H1 (cell line): ENCODE measurements around the gene C6orf62. TPM values are rescaled to one million over a fixed set of nuclear protein-coding genes. Genes with fewer than 3 reads are reported as not detected.

Source experiments
- CTCF ChIA-PET: fragments of 300-600 bp; sonication (Branson Sonifier 250); formaldehyde crosslinking; loops from one replicate; lab custom pipeline; 2021; ENCODE audit not compliant: partially characterized antibody; lab: Charles Lee
- POLR2A ChIA-PET: fragments of 300-600 bp; sonication (Branson Sonifier 250); formaldehyde crosslinking; loops from one replicate; lab custom pipeline; 2021; ENCODE audit warnings: inconsistent platforms; ENCODE audit not compliant: partially characterized antibody; lab: Charles Lee
- DNase-seq, 2 experiments: peaks; one replicate each; pipeline versions ENCODE4 v3.0.0 to v3.0.0-alpha.2; 2010 to 2022; ENCODE audit warnings: low spot score in 2 of 2, low read depth in 1 of 2, mixed read lengths in 1 of 2
- FAIRE-seq: peaks from 2 replicates; lab custom pipeline; 2011; peaks lifted over from hg19 to GRCh38; lab: Jason Lieb, UNC
- H2AFZ ChIP-seq: 2 replicates; pipeline ENCODE4 v1.8.1; 2012; ENCODE audit warnings: low read length, inconsistent platforms
- H2AK5ac ChIP-seq: 2 replicates; pipeline ENCODE4 v1.6.1; 2013; ENCODE audit warnings: low read depth, low read length
- H2BK120ac ChIP-seq: replicated peaks from 2 replicates; pipeline ENCODE3; 2013; ENCODE audit warnings: low read depth, low read length, inconsistent platforms
- H2BK12ac ChIP-seq: 2 replicates; pipeline ENCODE4 v1.6.1; 2013; ENCODE audit warnings: low read depth, low read length
- H2BK15ac ChIP-seq: 2 replicates; pipeline ENCODE4 v1.6.1; 2013; ENCODE audit warnings: low read length
- H2BK20ac ChIP-seq: 2 replicates; pipeline ENCODE4 v1.6.1; 2013; ENCODE audit warnings: low read length
- H2BK5ac ChIP-seq: 2 replicates; pipeline ENCODE4 v1.6.1; 2013; ENCODE audit warnings: low read depth, low read length
- H3K14ac ChIP-seq: 2 replicates; pipeline ENCODE4 v1.6.1; 2013; ENCODE audit warnings: inconsistent platforms; ENCODE audit not compliant: insufficient read length
- H3K18ac ChIP-seq: 2 replicates; pipeline ENCODE4 v1.6.1; 2013; ENCODE audit warnings: low read length; ENCODE audit errors: extremely low read depth
- H3K23ac ChIP-seq: 2 replicates; pipeline ENCODE4 v1.6.1; 2013; ENCODE audit warnings: inconsistent platforms; ENCODE audit not compliant: insufficient read length
- H3K23me2 ChIP-seq: 2 replicates; pipeline ENCODE4 v1.6.1; 2013; ENCODE audit warnings: low read depth, low read length
- H3K27ac ChIP-seq: 2 replicates; pipeline ENCODE4 v1.6.1; 2011; ENCODE audit warnings: low read depth, low read length, inconsistent platforms
- H3K27me3 ChIP-seq, 4 experiments: replicated peaks in 1 of 4; 1 replicate in 1 of 4; 2 replicates in 3 of 4; pipeline versions ENCODE4 v1.6.1 to v1.8.1; 2011 to 2013; ENCODE audit warnings: low read length in 3 of 4, mild to moderate bottlenecking in 3 of 4, inconsistent platforms in 2 of 4, mixed read lengths in 2 of 4, moderate library complexity in 1 of 4; ENCODE audit not compliant: control insufficient read depth in 3 of 4, insufficient read depth in 3 of 4; ENCODE audit errors: extremely low read depth in 1 of 4
- H3K36me3 ChIP-seq, 4 experiments: 2 replicates each; pipeline versions ENCODE4 v1.6.1 to v1.8.1; 2011 to 2013; ENCODE audit warnings: mild to moderate bottlenecking in 4 of 4, low read length in 3 of 4, moderate library complexity in 2 of 4, control low read depth in 1 of 4, inconsistent platforms in 1 of 4; ENCODE audit not compliant: insufficient read depth in 4 of 4, control insufficient read depth in 2 of 4
- H3K4ac ChIP-seq: replicated peaks from 2 replicates; pipeline ENCODE3; 2013; ENCODE audit warnings: low read length, low read depth, mixed read lengths, inconsistent platforms; ENCODE audit not compliant: insufficient read length
- H3K4me1 ChIP-seq, 4 experiments: replicated peaks in 1 of 4; 1 replicate in 1 of 4; 2 replicates in 3 of 4; pipeline versions ENCODE4 v1.6.1 to v1.8.1; 2011 to 2013; ENCODE audit warnings: low read length in 3 of 4, inconsistent platforms in 2 of 4, mixed read lengths in 1 of 4; ENCODE audit not compliant: insufficient read depth in 4 of 4, control insufficient read depth in 3 of 4
- H3K4me2 ChIP-seq, 2 experiments: 2 replicates each; pipeline versions ENCODE4 v1.6.1 to v1.8.1; 2011 to 2013; ENCODE audit warnings: low read depth in 2 of 2, low read length in 2 of 2, control low read depth in 1 of 2, inconsistent platforms in 1 of 2, mild to moderate bottlenecking in 1 of 2; ENCODE audit not compliant: insufficient read depth in 1 of 2
- H3K4me3 ChIP-seq, 4 experiments: fragments of 200-600, 300-600 bp in 1 of 4; sonication (generic), shearing (Covaris generic), sonication (Bioruptor Twin) in 1 of 4; 2 replicates each; pipeline versions ENCODE4 v1.5.1 to v1.8.1; 2011 to 2016; ENCODE audit warnings: low read length in 4 of 4, low read depth in 3 of 4, control low read depth in 2 of 4, inconsistent platforms in 2 of 4, mild to moderate bottlenecking in 2 of 4, mixed read lengths in 1 of 4, moderate library complexity in 1 of 4; ENCODE audit not compliant: insufficient read depth in 2 of 4; ENCODE audit errors: extremely low read depth in 1 of 4
- H3K56ac ChIP-seq: replicated peaks from 2 replicates; pipeline ENCODE3; 2013; ENCODE audit warnings: low read depth, mild to moderate bottlenecking, mixed read lengths, low read length, inconsistent platforms; ENCODE audit not compliant: insufficient read length
- H3K79me1 ChIP-seq: 2 replicates; pipeline ENCODE4 v1.6.1; 2013; ENCODE audit warnings: low read depth, low read length, control low read depth
- H3K79me2 ChIP-seq, 2 experiments: 2 replicates each; pipeline versions ENCODE4 v1.6.1 to v1.8.1; 2012 to 2013; ENCODE audit warnings: low read length in 2 of 2, mild to moderate bottlenecking in 2 of 2, inconsistent platforms in 1 of 2; ENCODE audit not compliant: insufficient read depth in 2 of 2, control insufficient read depth in 1 of 2
- H3K9ac ChIP-seq, 4 experiments: replicated peaks in 1 of 4; 1 replicate in 1 of 4; 2 replicates in 3 of 4; pipeline versions ENCODE4 v1.6.1 to v1.8.1; 2011 to 2013; ENCODE audit warnings: low read depth in 3 of 4, low read length in 3 of 4, control low read depth in 2 of 4, mild to moderate bottlenecking in 2 of 4, moderate library complexity in 2 of 4, inconsistent platforms in 1 of 4; ENCODE audit errors: extremely low read depth in 1 of 4
- H3K9me3 ChIP-seq, 2 experiments: 2 replicates each; pipeline versions ENCODE4 v1.6.1 to v1.8.1; 2012 to 2013; ENCODE audit warnings: mild to moderate bottlenecking in 2 of 2, moderate library complexity in 2 of 2, control low read depth in 1 of 2, inconsistent platforms in 1 of 2, low read depth in 1 of 2, low read length in 1 of 2, mixed read lengths in 1 of 2; ENCODE audit not compliant: insufficient read depth in 2 of 2
- H4K20me1 ChIP-seq, 2 experiments: replicated peaks in 1 of 2; 2 replicates each; pipeline versions ENCODE3 to v1.8.1; 2011 to 2013; ENCODE audit warnings: inconsistent platforms in 2 of 2, low read length in 2 of 2, mild to moderate bottlenecking in 1 of 2; ENCODE audit not compliant: insufficient read depth in 2 of 2, control insufficient read depth in 1 of 2
- H4K5ac ChIP-seq: 2 replicates; pipeline ENCODE4 v1.6.1; 2013; ENCODE audit warnings: low read length, low read depth, mixed read lengths, inconsistent platforms; ENCODE audit not compliant: insufficient read length
- H4K8ac ChIP-seq: 2 replicates; pipeline ENCODE4 v1.8.0; 2013; ENCODE audit warnings: mild to moderate bottlenecking, moderate library complexity, low read length, inconsistent platforms; ENCODE audit not compliant: insufficient read depth; ENCODE audit errors: extremely low read depth
- H4K91ac ChIP-seq: replicated peaks from 2 replicates; pipeline ENCODE3; 2013; ENCODE audit warnings: low read length, mixed read lengths, inconsistent platforms; ENCODE audit not compliant: insufficient read length
- ATF2 ChIP-seq: IDR thresholded peaks from 2 replicates; pipeline ENCODE4 v1.6.1; 2012; ENCODE audit warnings: low read length, inconsistent platforms
- ATF3 ChIP-seq: IDR thresholded peaks from 2 replicates; pipeline ENCODE4 v1.6.1; 2011; ENCODE audit warnings: low read depth, mild to moderate bottlenecking, low read length; ENCODE audit not compliant: insufficient read depth
- BCL11A ChIP-seq, 2 experiments: IDR thresholded peaks; one replicate each; pipeline ENCODE4 v1.6.1; 2011; ENCODE audit warnings: low read depth in 2 of 2, low read length in 2 of 2, mild to moderate bottlenecking in 2 of 2
- CEBPB ChIP-seq: IDR thresholded peaks from 2 replicates; pipeline ENCODE4 v1.6.1; 2012; ENCODE audit warnings: low read depth, low read length
- CHD1 ChIP-seq: IDR thresholded peaks from 2 replicates; pipeline ENCODE4 v1.6.1; 2012; ENCODE audit warnings: low read depth, low read length, improper control_type of control experiment
- CREB1 ChIP-seq: IDR thresholded peaks from 2 replicates; pipeline ENCODE4 v1.6.1; 2012; ENCODE audit warnings: inconsistent platforms
- EZH2 ChIP-seq: fragments of 200-600 bp; sonication (generic); IDR thresholded peaks from 2 replicates; pipeline ENCODE4 v1.7.1; 2012; ENCODE audit warnings: low read depth, mild to moderate bottlenecking, moderate library complexity, low read length, inconsistent platforms; ENCODE audit not compliant: severe bottlenecking
- GTF2F1 ChIP-seq: IDR thresholded peaks from 2 replicates; pipeline ENCODE4 v1.6.1; 2012; ENCODE audit warnings: low read depth, low read length, improper control_type of control experiment, borderline replicate concordance
- JUN ChIP-seq: IDR thresholded peaks from 2 replicates; pipeline ENCODE4 v1.6.1; 2011; ENCODE audit warnings: low read depth, mild to moderate bottlenecking, improper control_type of control experiment, low read length
- TCF12 ChIP-seq: IDR thresholded peaks from 2 replicates; pipeline ENCODE4 v1.6.1; 2011; ENCODE audit warnings: low read depth, mild to moderate bottlenecking, low read length
- TEAD4 ChIP-seq: IDR thresholded peaks from 2 replicates; pipeline ENCODE4 v1.6.1; 2012; ENCODE audit warnings: low read depth, low read length, inconsistent platforms, mixed read lengths
- WGBS, 2 experiments: shearing (Covaris generic) in 1 of 2; methylation state at CpG; one replicate each; pipeline versions ENCODE4 v1.1.6 to v1.1.7; 2013 to 2015; ENCODE audit warnings: low lambda C conversion rate in 2 of 2, mixed read lengths in 2 of 2, inconsistent platforms in 1 of 2, low coverage in 1 of 2, missing lambda C conversion rate in 1 of 2; ENCODE audit not compliant: insufficient replicate concordance in 2 of 2, insufficient coverage in 1 of 2, insufficient read length in 1 of 2; ENCODE audit errors: extremely low coverage in 1 of 2, missing lambda C conversion rate in 1 of 2; 5-methylcytosine and 5-hydroxymethylcytosine counted together
- polyA plus RNA-seq, 7 experiments: library from polyadenylated mRNA; depleted of rRNA in 3 of 7; stranded (reverse) in 5 of 7; unstranded in 2 of 7; fragments of >200 nt in 5 of 7; fragments of 200-250 nt in 2 of 7; gene quantifications; 1 replicate in 5 of 7; 2 replicates in 1 of 7; 4 replicates in 1 of 7; pipeline versions ENCODE4 v1.2.1 to v1.2.3, GENCODE V29; 2011 to 2013; ENCODE audit warnings: missing spikeins in 2 of 7, mixed read lengths in 2 of 7
- total RNA-seq: library from RNA; stranded (reverse); fragmentation: NEBNext Ultra II Directional; extraction: Animal tissue kit (Norgen Biotek cat#: 25700); gene quantifications from 2 replicates; pipeline ENCODE4 v1.2.1, GENCODE V29; 2021
- TF ChIP-seq, protein P1 (sequence below): IDR thresholded peaks from 2 replicates; pipeline ENCODE4 v1.6.1; 2012; ENCODE audit warnings: inconsistent platforms

C6orf62 gene
- total and polyA plus RNA-seq, 2 of the 8 experiments (the other 6 are each of a cell fraction or from before 2014, with no cell fraction given), result 25.6 to 101 TPM

DNA sequence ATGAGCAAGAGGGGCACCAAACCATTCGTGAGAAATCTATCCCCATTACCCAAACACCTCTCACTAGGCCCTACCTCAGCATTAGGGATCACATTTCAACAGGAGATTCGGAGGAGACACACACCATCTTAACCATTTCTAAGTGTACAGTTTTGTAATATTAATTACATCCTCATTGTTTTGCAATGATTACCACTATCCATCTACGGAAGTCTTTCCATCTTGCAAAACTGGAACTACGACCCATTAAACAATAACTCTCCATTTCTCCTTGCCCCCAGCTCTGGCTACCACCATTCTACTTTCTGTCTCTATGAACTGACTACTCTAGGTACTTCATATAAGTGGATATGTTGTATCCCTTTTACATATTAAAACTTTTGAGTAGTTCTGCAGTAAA is 32.0 kb downstream of the C6orf62 start:
- POLR2A ChIA-PET, result no interaction called here
- CTCF ChIA-PET, result interaction anchor here (0.9 to 1.1 kb wide), 3 partner anchors 41 to 163 kb away, joined by 3 read pairs; partner anchors contain the start of gene KIAA0319
- no peak for TF ChIP-seq ATF2
- no peak for TF ChIP-seq GTF2F1
- no peak for TF ChIP-seq CEBPB
- no peak for TF ChIP-seq JUN
- TF ChIP-seq, protein P1, sequence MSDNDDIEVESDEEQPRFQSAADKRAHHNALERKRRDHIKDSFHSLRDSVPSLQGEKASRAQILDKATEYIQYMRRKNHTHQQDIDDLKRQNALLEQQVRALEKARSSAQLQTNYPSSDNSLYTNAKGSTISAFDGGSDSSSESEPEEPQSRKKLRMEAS, result no peak
- no peak for TF ChIP-seq TEAD4
- no peak for TF ChIP-seq EZH2
- TF ChIP-seq CREB1, result no peak
- no peak for TF ChIP-seq CHD1
- no peak for TF ChIP-seq ATF3
- no peak for TF ChIP-seq BCL11A (IDR thresholded peaks at IDR 0.05; ENCODE audit: low read depth in 2 of 2, low read length in 2 of 2)
- no peak for TF ChIP-seq TCF12

More for the DNA sequence above, 32.0 kb downstream of the C6orf62 start:
- no peak overlapping the region for H3K14ac ChIP-seq
- H3K4me1 ChIP-seq, result peaks cover 3 to 12% (median 8%) of the 10 kb centered on the region in 4 experiments; a peak in 6 of 7 replicates
- H4K5ac ChIP-seq, result no peak overlapping the region
- 0 out of 4 replicates have a peak, but pooled peaks cover 0 to 4% of the 10 kb centered on the region in 2 experiments for H3K79me2 ChIP-seq
- H2AK5ac ChIP-seq, result no peak overlapping the region
- peaks cover 0 to 5% (median 0%) of the 10 kb centered on the region in 4 experiments; a peak in 1 of 7 replicates for H3K27me3 ChIP-seq
- no peak overlapping the region for H2BK15ac ChIP-seq
- no peaks in the 10 kb centered on the region for H3K9me3 ChIP-seq
- no peak overlapping the region for H2AFZ ChIP-seq
- no peaks in the 10 kb centered on the region for H4K20me1 ChIP-seq
- WGBS, 2 experiments, result 92% methylated on average over 4 of the region's 4 CpGs; no CpG with 5 or more reads in 1 of the 2 experiments
- H3K9ac ChIP-seq, result no peak overlapping the region
- DNase-seq, result no peak
- no peak overlapping the region for H2BK20ac ChIP-seq
- H3K79me1 ChIP-seq, result no peaks in the 10 kb centered on the region
- H2BK12ac ChIP-seq, result no peak overlapping the region
- FAIRE-seq, result no peak
- no peak overlapping the region for H3K23ac ChIP-seq
- H3K4me2 ChIP-seq, result no peak overlapping the region
- H2BK120ac ChIP-seq, result no peak overlapping the region
- no peak overlapping the region for H3K27ac ChIP-seq
- H3K4me3 ChIP-seq, result no peak overlapping the region
- H3K18ac ChIP-seq, result no peak overlapping the region
- H3K56ac ChIP-seq, result no peak overlapping the region
- H4K8ac ChIP-seq, result no peak overlapping the region
- H2BK5ac ChIP-seq, result no peak overlapping the region
- no peak overlapping the region for H3K4ac ChIP-seq
- H3K36me3 ChIP-seq, result peaks cover 0 to 3% (median 0%) of the 10 kb centered on the region in 4 experiments; a peak in 1 of 8 replicates
- H3K23me2 ChIP-seq, result no peaks in the 10 kb centered on the region
- H4K91ac ChIP-seq, result no peak overlapping the region
